HepG2 (cell line): ENCODE measurements around the gene CD300LF.

Source experiments
- EZH2 ChIP-seq: conservative IDR thresholded peaks from 2 replicates; pipeline ENCODE4 v1.6.1; 2012; ENCODE audit warnings: mild to moderate bottlenecking, low read depth, low read length, moderate library complexity
- JUND ChIP-seq: sonication (generic); formaldehyde crosslinking; IDR thresholded peaks from 2 replicates; pipeline ENCODE4 v1.8.0; 2022; ENCODE audit warnings: mild to moderate bottlenecking, missing genetic modification reagents
- NCOA5 ChIP-seq: sonication (generic); formaldehyde crosslinking; IDR thresholded peaks from 2 replicates; pipeline ENCODE4 v1.4.0; 2020; ENCODE audit warnings: missing genetic modification reagents
- PRPF4 ChIP-seq: fragments of 200-400 bp; formaldehyde crosslinking; IDR thresholded peaks from 2 replicates; pipeline ENCODE4 v1.6.1; 2016; ENCODE audit warnings: low read length, low read depth; ENCODE audit not compliant: poor library complexity, severe bottlenecking
- ZNF101 ChIP-seq: sonication (generic); formaldehyde crosslinking; IDR thresholded peaks from 2 replicates; pipeline ENCODE4 v1.4.0; 2020; ENCODE audit warnings: mild to moderate bottlenecking, low read depth, missing genetic modification reagents, borderline replicate concordance
- ZNF776 ChIP-seq: sonication (generic); formaldehyde crosslinking; IDR thresholded peaks from 2 replicates; pipeline ENCODE4 v1.4.0; 2020; ENCODE audit warnings: mild to moderate bottlenecking, missing genetic modification reagents
- TF ChIP-seq, protein P1 (sequence below): sonication (generic); formaldehyde crosslinking; IDR thresholded peaks from 2 replicates; pipeline ENCODE4 v1.8.1; 2023; ENCODE audit warnings: mild to moderate bottlenecking, missing genetic modification reagents

- TF ChIP-seq NCOA5 (CRISPR knock-in tag) (no peak), ZNF776 (CRISPR knock-in tag) (no peak), PRPF4 (no peak), ZNF101 (CRISPR knock-in tag) (no peak), JUND (CRISPR knock-in tag) (no peak), EZH2 (no peak)
- TF ChIP-seq, protein P1, sequence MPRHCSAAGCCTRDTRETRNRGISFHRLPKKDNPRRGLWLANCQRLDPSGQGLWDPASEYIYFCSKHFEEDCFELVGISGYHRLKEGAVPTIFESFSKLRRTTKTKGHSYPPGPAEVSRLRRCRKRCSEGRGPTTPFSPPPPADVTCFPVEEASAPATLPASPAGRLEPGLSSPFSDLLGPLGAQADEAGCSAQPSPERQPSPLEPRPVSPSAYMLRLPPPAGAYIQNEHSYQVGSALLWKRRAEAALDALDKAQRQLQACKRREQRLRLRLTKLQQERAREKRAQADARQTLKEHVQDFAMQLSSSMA (CRISPR knock-in tag) = no peak
Observed at GRCh38 chr17:74739227-74739831, 26.6 kb upstream of the CD300LF start.
